Epithelial cell of prostate (primary cell): Measurements from ENCODE around the gene RAB28.
"Not testable (repeated sequence)": the region's sequence is repeated elsewhere in the genome, so short reads cannot be mapped to it uniquely, and the experiment has no call there.

Experiments
- DNase-seq: peaks from one replicate; pipeline ENCODE4 v3.0.0-alpha.2; 2011; ENCODE audit warnings: low read depth, low spot score
- H3K27ac ChIP-seq: fragments of 450-650 bp; 2 replicates; pipeline ENCODE4 v1.5.1; 2017; ENCODE audit warnings: mild to moderate bottlenecking

Gene RAB28

DNA sequence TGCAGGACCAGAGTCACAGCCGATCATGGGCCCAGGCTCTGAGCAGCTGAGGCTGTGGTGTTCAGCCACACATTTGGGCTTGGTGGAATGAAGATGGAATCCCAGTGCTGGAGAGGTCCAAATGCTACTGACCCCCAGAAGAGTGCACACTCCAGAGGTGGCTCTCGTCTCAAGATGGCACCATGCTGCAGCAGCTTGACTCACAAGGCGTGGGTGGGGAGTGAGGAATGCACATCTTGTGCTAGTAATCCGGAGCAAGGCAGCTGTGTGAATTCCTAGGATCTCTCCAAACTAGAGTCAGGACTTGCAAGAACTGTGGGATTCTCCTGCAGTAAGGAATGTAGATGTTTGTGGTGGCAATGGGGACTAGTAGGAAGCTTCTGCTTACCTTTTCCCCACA lies 28.7 kb downstream of the RAB28 start:
- no peak overlapping the region for H3K27ac ChIP-seq

DNA sequence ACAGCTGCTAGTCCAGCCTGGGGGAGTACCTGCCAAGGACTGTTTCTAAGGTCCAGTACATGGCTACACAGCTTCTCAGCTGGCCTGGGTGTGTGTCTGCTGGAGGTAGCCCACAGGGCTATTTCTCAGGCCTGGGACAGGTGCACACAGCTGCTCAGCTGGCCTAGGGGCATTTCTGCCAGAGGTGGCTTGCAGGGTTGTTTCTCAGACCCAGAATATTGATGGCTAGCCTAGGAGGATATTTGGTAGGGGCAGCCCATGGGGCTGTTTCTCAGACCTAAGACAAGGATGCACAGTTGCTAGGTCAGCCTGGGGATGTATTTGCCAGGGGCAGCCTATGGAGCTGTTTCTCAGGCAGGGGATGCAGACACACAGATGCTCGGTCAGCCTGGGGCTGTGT lies 29.4 kb downstream of the RAB28 start:
- no peak overlapping the region for H3K27ac ChIP-seq
- DNase-seq: no peak

More for the DNA sequence above, 28.7 kb downstream of the RAB28 start:
- no peak for DNase-seq

DNA sequence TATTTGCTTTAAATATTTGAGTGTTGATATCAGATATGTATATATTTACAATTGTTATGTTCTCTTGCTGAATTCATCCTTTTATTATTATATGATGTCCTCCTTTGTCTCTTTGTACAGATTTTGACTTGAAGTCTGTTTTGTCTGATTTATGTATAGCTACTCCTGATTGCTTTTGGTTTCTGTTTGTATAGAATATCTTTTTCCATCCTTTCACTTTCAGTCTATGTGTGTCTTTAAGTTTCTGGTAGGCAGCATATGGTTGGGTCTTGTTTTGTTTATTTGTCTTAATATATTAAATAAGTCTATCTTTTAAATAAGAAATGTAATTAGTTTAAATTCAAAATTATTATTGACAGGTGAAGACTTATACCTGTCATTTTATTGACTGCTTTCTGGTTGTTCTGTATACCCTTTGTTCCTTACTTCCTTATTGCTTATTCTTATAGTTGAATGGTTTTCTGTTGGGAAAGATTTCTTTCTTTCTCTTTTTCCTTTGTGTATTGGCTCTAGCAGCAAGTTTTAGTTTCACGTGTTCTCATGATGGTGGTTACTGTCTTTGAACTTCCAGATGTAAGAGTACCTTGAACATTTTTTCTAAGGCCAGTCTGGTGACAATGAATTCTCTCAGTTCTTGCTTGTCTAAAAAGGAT lies 31.1 kb downstream of the RAB28 start:
- DNase-seq: no peak
- no peak overlapping the region for H3K27ac ChIP-seq

DNA sequence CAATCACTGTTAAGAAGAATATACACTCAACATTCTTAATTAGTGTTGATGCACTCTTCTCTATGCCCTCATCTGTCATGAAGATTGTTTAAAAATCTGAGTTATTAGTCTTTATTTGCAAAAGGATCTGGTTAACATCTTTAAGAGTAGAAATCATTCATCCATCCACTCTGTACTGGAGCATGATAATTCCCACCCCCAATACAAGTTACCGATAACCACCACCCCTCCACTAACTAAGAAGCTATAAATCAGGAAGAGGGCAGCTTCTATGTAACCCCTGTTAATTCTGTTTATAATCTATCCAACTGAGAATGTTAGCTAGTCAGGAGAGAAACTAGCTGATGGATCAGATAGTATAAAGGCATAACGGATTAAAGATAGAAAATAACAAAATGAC lies 34.5 kb downstream of the RAB28 start:
- H3K27ac ChIP-seq: no peak overlapping the region

DNA sequence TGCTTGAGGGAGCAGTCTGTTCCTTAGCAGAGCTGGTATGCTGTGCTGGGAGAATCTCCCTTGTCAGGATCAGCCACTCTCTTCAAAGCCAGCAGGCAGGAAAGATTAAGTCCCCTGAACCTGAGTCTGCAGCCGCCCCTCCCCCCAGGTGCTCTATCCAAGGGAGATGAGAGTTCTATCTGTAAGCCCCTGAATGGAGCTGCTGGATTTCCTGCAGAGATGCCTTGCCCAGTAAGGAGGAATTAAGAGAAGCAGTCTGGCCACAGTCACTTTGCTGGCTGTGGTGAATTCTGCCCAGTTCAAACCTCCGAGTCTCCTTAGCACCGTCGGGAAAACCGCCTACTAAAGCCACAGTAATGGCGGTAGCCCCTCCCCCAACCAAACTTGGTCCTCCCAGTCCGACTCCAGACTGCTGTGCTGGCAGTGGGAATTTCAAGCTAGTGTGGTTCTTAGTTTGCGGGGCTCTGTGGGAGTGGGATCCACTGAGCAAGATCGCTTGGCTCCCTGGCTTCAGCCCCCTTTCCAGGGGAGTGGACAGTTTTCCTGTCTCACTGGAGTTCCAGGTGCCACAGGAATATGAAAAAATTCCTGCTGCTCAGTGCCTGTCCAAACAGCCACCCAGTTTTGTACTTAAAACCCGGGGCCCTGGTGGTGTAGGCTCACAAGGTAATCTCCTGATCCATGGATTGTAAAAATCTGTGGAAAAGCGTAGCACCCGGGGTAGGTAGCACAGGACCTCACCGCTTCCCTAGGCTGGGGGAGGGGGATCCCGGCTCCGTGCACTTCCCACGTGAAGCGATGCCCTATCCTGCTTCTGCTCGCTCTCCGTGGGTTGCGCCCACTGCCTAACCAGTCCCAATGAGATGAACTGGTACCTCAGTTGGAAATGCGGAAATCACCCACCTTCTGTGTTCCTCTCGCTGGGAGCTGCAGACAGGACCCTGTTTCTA lies 38.0 kb downstream of the RAB28 start:
- no peak for DNase-seq
- no peak overlapping the region for H3K27ac ChIP-seq

More for the DNA sequence above, 34.5 kb downstream of the RAB28 start:
- no peak for DNase-seq

- no peak for DNase-seq
Measured at GRCh38 chr4:13441506-13441905, 42.6 kb downstream of the RAB28 start.

DNA sequence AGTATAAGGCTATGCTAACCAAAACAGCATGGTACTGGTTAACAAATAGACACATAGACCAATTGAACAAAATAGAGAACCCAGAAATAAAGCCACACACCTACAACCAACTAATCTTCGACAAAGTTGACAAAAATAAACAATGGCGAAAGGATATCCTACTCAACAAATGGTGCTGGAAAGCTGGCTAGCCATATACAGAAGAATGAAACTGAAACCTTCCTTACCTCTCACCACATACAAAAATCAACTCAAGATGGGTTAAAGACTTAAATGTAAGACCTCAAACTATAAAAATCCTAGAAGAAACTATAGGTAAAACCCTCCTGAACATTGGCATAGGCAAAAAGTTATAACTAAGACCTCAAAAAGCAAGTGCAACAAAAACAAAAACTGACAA lies 47.2 kb downstream of the RAB28 start:
- H3K27ac ChIP-seq: no peak overlapping the region
- DNase-seq: no peak

More at GRCh38 chr4:13441506-13441905, 42.6 kb downstream of the RAB28 start:
- H3K27ac ChIP-seq: no peak overlapping the region

DNA sequence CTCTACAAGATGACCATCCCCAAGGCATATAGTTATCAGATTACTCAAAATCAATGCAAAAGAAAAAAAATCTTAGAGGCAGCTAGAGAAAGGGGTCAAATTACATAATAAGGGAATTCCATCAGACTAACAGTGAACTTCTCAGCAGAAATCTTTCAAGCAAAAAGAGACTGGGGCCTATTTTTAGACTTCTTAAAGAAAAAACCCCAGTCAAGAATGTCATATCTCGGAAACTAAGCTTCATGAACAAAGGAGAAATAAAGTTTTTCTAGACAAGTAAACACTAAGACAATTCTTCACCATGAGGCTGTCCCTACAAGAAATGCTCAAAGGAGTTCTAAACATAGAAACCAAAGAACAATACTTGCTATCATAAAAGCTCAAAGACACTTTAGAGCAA lies 51.7 kb downstream of the RAB28 start:
- no peak for DNase-seq
- no peak overlapping the region for H3K27ac ChIP-seq

DNA sequence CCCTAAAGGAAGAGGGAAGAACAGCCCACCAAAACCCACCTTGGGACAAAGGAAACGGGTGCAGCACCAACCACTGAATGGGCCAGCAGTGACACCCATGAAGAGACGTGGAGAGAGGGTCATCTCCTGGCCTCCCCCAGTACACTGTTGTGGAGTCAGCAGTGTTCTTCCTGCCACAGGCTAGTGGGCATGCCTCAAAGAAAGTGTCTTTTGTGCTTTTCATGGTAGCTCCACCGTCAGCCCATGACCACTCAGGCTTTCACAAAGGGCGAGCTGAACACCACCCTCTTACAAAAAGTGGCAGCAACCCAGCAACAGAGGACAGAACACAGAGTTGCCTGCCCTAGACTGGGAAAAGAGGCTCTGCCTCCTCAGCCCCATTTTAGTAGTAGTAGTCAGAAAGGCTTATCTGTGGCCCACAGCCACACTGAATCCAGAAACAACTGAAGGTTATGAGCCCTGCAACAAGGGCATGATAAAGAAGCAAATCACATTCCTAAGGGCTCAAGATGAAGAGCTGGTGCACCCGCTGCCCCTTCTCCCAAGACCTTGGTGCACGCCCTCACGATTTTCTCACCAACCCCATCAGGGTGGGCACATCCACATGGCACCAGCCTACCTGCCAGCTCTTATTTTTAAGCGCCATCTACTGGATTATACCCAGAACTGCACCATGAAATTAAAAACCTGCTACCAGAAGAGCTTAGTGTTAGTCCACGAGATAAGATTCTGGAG lies 53.1 kb downstream of the RAB28 start:
- no peak for DNase-seq
- H3K27ac ChIP-seq: no peak overlapping the region

DNA sequence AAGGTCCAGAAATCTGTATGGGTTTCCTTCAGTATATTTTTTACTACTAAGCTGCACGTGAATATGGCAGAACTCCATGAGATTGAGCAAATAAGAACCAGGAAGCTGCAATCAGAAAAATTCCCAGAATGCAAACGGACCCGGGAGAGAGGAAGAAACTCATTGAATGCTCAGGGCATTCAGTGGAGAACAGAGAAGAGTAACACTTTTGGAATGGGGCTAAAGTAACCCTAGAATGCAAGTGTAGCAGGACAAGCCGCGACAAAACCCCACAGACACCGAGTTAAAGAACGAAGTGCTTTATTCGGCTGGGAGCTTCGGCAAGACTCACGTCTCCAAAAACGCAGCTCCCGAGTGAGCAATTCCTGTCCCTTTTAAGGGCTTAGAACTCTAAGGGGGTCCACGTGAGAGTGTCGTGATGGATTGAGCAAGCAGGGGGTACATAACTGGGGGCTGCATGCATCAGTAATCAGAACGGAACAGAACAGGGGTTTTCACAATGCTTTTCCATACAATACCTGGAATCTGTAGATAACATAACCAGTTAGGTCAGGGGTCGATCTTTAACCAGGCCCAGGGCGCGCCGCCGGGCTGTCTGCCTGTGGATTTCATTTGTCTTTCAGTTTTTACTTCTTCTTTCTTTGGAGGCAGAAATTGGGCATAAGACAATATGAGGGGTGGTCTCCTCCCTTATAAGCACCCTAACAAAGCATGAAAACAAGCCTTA lies 56.4 kb downstream of the RAB28 start:
- peak overlapping the region; percentile 71 for H3K27ac ChIP-seq
- no peak for DNase-seq

DNA sequence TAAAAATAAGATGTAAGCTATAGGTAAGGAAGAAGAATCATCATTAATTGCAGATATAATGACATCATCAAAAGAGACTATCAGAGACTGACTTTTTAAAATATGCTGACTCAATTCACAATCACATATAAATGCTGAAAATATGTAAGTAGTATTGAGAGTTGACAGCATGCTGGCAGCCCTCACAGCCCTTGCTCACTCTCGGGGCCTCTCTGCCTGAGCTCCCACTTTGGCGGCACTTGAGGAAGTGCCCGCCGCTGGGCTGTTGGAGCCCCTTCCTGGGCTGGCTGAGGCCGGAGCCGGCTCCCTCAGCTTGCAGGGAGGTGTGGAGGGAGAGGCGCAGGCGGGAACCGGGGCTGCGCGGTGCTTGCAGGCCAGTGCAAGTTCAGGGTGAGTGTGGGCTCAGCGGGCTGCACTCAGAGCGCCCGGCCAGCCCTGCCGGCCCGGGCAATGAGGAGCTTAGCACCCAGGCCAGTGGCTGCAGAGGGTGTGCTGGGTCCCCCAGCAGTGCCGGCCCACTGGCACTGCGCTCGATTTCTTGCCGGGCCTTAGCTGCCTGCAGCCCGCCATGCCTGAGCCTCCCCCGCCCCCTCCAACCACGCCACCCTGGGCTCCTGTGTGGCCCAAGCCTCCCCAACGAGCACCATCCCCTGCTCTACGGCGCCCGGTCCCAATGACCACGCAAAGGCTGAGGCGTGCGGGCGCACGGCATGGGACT lies 68.9 kb downstream of the RAB28 start:
- no peak for DNase-seq
- no peak overlapping the region for H3K27ac ChIP-seq

GRCh38 chr4:13413729-13414437 lies 70.3 kb downstream of the RAB28 start:
- no peak overlapping the region for H3K27ac ChIP-seq
- no peak for DNase-seq

DNA sequence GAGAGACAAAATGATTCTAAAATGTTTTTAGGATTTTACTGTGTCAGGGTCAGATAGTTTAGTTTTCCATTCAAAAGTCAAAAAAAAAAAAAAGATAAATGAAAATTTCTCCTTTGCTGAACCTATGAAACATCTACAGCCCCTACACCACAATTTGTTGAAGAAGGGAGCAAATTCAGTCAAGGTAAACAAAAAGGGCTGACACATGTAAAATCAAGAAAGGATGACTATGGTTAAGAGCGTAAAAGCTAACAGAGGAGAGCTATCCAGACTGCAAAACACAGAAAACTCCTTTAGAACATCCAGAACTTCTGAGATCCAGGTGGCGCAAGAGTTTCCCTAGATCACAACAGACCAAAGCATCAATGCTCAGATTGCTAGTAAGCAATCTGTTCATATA lies 72.2 kb downstream of the RAB28 start:
- no peak overlapping the region for H3K27ac ChIP-seq
- DNase-seq: no peak

GRCh38 chr4:13409324-13409723 lies 74.8 kb downstream of the RAB28 start:
- no peak for DNase-seq

DNA sequence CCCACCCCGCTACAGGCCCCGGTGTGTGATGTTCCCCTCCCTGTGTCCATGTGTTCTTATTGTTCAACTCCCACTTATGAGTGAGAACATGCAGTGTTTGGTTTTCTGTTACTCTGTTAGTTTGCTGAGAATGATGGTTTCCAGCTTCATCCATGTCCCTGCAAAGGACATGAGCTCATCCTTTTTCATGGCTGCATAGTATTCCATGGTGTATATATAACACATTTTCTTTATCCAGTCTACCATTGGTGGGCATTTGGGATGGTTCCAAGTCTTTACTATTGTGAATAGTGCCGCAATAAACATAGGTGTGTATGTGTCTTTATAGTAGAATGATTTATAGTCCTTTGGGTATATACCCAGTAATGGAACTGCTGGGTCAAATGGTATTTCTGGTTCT lies 78.0 kb downstream of the RAB28 start:
- not testable (repeated sequence) for H3K27ac ChIP-seq, DNase-seq

More at GRCh38 chr4:13409324-13409723, 74.8 kb downstream of the RAB28 start:
- no peak overlapping the region for H3K27ac ChIP-seq

GRCh38 chr4:13403833-13404232 lies 80.3 kb downstream of the RAB28 start:
- no peak for DNase-seq
- H3K27ac ChIP-seq: no peak overlapping the region

DNA sequence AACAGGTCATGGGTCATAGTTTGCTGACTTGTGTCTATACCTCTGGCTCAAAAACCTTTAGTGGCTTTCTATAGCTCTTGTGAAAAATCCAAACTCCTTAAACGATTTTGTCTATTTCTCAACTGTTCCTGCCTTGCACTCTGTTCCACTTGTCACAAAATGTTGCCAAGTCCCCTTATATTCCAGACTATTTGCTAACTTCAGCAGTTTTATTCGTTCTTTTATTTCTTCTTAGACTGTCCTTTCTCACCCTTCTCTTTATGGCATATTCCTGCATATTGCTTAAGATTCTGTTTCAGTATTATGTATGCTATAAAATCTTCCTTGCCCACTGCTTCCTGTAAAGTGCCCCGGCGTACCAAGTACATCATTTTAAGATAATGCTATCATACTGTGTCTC lies 80.8 kb downstream of the RAB28 start:
- no peak for DNase-seq
- H3K27ac ChIP-seq: no peak overlapping the region

DNA sequence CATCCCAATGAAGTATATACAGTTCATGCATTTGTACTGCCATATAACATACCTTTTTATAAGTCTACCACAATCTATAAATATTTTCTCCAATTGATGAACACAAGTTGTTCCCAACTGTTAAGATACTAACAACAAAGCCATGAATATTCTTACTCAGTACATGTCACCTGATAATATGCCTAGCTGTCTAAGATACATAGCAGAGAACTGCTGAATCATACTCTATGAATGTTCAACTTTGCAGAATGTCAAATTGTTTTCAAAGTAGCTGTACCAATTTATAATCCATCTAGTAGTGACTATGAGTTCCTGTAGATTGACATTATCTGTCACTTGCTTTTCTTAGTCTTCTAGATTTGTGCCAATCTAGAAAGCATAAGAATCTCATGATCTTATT lies 84.9 kb downstream of the RAB28 start:
- no peak for DNase-seq
- H3K27ac ChIP-seq: no peak overlapping the region

DNA sequence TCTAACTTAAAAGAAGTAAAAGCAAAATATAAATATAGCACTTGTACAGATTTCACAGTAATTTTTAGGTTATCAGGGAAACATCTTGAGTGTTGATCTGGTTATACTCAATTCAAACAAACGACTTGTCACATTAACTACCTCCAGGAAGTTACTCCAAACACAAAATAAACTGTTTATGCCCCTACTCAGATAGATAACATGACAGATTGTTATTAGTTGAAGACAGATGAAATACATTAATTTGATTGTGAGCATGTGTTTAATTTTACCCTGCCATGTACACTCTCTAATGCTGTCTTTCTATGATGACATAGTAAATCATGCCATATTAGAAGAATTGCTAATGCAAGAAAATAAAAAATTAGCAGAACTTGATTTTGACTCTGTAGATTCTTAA lies 88.0 kb downstream of the RAB28 start:
- no peak for DNase-seq
- H3K27ac ChIP-seq: no peak overlapping the region
